Activated CD4-positive, alpha-beta T cell treated with anti-CD3 and anti-CD28 coated beads, Interleukin-2, amount 50 U/mL, for 1 hour (primary cell): ENCODE results near the gene OR2W3.

Source experiments
- DNase-seq: peaks from one replicate; pipeline ENCODE4 v3.0.0-alpha.2; 2020

Gene OR2W3

GRCh38 chr1:247895163-247895637, at the start of gene OR2W3:
Gene OR2W3 (plus strand): TSS chr1:247895587. CDS start chr1:247895587, 0 bp downstream.
- DNase-seq = no peak

- DNase-seq = no peak
Measured at GRCh38 chr1:247845693-247846017, 49.7 kb upstream of the OR2W3 start.

GRCh38 chr1:247848346-247848745, 47.0 kb upstream of the OR2W3 start:
- no peak for DNase-seq

- no peak for DNase-seq
Measured at GRCh38 chr1:247849616-247850015, 45.8 kb upstream of the OR2W3 start.

- no peak for DNase-seq
Measured at GRCh38 chr1:247854899-247855545, 40.4 kb upstream of the OR2W3 start.

GRCh38 chr1:247855911-247856310, 39.5 kb upstream of the OR2W3 start:
- no peak for DNase-seq

- no peak for DNase-seq
Measured at GRCh38 chr1:247857069-247857984, 38.1 kb upstream of the OR2W3 start, which contains the start of gene TRIM58. Gene TRIM58 (plus strand): TSS chr1:247857187. CDS start chr1:247857247, 60 bp downstream.

- no peak for DNase-seq
Measured at GRCh38 chr1:247857985-247858619, 37.3 kb upstream of the OR2W3 start.

- DNase-seq = no peak
Measured at GRCh38 chr1:247862756-247863155, 32.6 kb upstream of the OR2W3 start.

GRCh38 chr1:247864644-247865043, 30.7 kb upstream of the OR2W3 start:
- no peak for DNase-seq

GRCh38 chr1:247865416-247865815, 30.0 kb upstream of the OR2W3 start:
- DNase-seq = no peak

GRCh38 chr1:247883346-247883745, 12.0 kb upstream of the OR2W3 start:
- no peak for DNase-seq

- DNase-seq = no peak
Measured at GRCh38 chr1:247884797-247885413, 10.5 kb upstream of the OR2W3 start.

GRCh38 chr1:247895976-247896375, 589 bp downstream of the OR2W3 start:
- DNase-seq = no peak

- no peak for DNase-seq
Measured at GRCh38 chr1:247904122-247904521, 8.7 kb downstream of the OR2W3 start.

- DNase-seq = no peak
Measured at GRCh38 chr1:247905181-247905580, 9.8 kb downstream of the OR2W3 start.

GRCh38 chr1:247905910-247906503, 10.6 kb downstream of the OR2W3 start:
- no peak for DNase-seq

- no peak for DNase-seq
Measured at GRCh38 chr1:247906504-247907047, 11.2 kb downstream of the OR2W3 start.

- no peak for DNase-seq
Measured at GRCh38 chr1:247908766-247909165, 13.4 kb downstream of the OR2W3 start.

GRCh38 chr1:247913786-247914185, 18.4 kb downstream of the OR2W3 start:
- no peak for DNase-seq

GRCh38 chr1:247914941-247915662, 19.7 kb downstream of the OR2W3 start:
- DNase-seq = no peak

GRCh38 chr1:247919952-247920351, 24.6 kb downstream of the OR2W3 start, which contains the start of gene OR2T8:
Gene OR2T8 (plus strand): TSS chr1:247920252. CDS start chr1:247921018, 766 bp downstream.
- DNase-seq = no peak
